Parathyroid adenoma (tissue), 2 donors: ENCODE results near the gene IL20RB.
"Not testable (repeated sequence)": the region's sequence is repeated elsewhere in the genome, so short reads cannot be mapped to it uniquely, and the experiment has no call there.

Experiments used
- H2AFZ ChIP-seq: fragments of 300-600 bp; sonication (generic); one replicate; pipeline ENCODE4 v1.7.0; 2017; ENCODE audit warnings: antibody characterized with exemption, mild to moderate bottlenecking
- H3K27ac ChIP-seq: fragments of 300-600 bp; sonication (generic); one replicate; pipeline ENCODE4 v1.7.0; 2017
- H3K27me3 ChIP-seq: fragments of 300-600 bp; sonication (generic); one replicate; pipeline ENCODE4 v1.7.0; 2017; ENCODE audit warnings: low read length; ENCODE audit not compliant: control insufficient read depth, insufficient read depth
- H3K36me3 ChIP-seq: fragments of 300-600 bp; sonication (generic); one replicate; pipeline ENCODE4 v1.7.0; 2017; ENCODE audit warnings: low read length; ENCODE audit not compliant: control insufficient read depth, insufficient read depth
- H3K4me1 ChIP-seq: fragments of 300-600 bp; sonication (generic); one replicate; pipeline ENCODE4 v1.7.0; 2017; ENCODE audit warnings: control low read depth
- H3K4me2 ChIP-seq: fragments of 300-600 bp; sonication (generic); one replicate; pipeline ENCODE4 v1.7.0; 2017; ENCODE audit warnings: low read length
- H3K4me3 ChIP-seq: fragments of 300-600 bp; sonication (generic); one replicate; pipeline ENCODE4 v1.7.0; 2017; ENCODE audit warnings: low read depth, low read length
- H3K79me2 ChIP-seq: fragments of 300-600 bp; sonication (generic); one replicate; pipeline ENCODE4 v1.7.0; 2017; ENCODE audit warnings: control low read depth
- H3K9ac ChIP-seq: fragments of 300-600 bp; sonication (generic); one replicate; pipeline ENCODE4 v1.7.0; 2017; ENCODE audit warnings: mild to moderate bottlenecking
- H3K9me3 ChIP-seq: fragments of 300-600 bp; sonication (generic); one replicate; pipeline ENCODE4 v1.7.0; 2017; ENCODE audit warnings: low read length; ENCODE audit not compliant: control insufficient read depth
- TF ChIP-seq, protein P1 (sequence below): fragments of 300-600 bp; sonication (generic); IDR thresholded peaks from one replicate; pipeline ENCODE4 v1.7.0; 2017; ENCODE audit warnings: antibody characterized with exemption, mild to moderate bottlenecking
- donor health status: primary hyperparathyroidism.

IL20RB gene

DNA sequence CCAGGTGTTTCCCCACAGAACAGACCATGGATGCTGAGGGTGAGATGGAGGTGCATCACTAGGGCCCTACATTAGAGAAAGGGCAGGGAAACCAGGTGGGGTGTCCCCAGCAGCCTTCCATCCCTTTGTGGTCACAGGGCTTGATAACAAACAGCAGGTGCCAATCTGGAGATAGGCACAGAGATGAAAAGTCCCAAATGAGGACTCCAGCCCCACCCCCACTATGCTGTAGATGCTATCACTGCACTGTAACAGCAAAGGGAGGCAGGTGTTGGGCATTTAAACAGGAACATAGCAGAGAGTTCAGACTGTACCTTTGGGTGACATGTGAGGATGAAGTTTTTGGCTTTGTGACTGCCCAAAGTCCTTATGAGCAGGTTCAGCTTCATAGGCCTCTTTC lies 21.4 kb downstream of the IL20RB start:
- H3K4me1 ChIP-seq, result peaks cover 3% of the 10 kb centered on the region
- H3K36me3 ChIP-seq, result no peaks in the 10 kb centered on the region
- no peak overlapping the region for H3K27ac ChIP-seq

DNA sequence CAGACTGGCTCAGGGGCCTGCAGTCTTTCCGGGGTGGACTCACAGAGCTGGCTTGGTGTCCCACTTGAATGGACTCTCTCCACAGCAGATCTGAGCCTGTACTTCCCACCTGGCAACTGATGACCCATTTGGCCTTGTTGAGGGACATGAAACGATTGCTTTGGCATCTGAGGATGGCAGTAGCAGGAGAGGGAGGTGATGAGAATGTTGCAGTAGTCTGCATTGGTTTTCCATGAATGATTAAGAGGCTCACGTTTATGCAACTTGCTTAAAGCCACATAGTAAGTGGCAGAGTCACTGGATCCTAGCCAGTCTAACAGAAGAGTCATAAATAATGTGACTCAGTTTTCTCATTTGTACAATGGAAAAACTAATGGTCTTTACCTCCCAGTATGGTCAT lies 21.9 kb downstream of the IL20RB start:
- H3K4me2 ChIP-seq, result no peak overlapping the region
- H3K4me1 ChIP-seq, result peaks cover 3% of the 10 kb centered on the region
- TF ChIP-seq, protein P1, sequence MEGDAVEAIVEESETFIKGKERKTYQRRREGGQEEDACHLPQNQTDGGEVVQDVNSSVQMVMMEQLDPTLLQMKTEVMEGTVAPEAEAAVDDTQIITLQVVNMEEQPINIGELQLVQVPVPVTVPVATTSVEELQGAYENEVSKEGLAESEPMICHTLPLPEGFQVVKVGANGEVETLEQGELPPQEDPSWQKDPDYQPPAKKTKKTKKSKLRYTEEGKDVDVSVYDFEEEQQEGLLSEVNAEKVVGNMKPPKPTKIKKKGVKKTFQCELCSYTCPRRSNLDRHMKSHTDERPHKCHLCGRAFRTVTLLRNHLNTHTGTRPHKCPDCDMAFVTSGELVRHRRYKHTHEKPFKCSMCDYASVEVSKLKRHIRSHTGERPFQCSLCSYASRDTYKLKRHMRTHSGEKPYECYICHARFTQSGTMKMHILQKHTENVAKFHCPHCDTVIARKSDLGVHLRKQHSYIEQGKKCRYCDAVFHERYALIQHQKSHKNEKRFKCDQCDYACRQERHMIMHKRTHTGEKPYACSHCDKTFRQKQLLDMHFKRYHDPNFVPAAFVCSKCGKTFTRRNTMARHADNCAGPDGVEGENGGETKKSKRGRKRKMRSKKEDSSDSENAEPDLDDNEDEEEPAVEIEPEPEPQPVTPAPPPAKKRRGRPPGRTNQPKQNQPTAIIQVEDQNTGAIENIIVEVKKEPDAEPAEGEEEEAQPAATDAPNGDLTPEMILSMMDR, result no peak
- no peak overlapping the region for H3K4me3 ChIP-seq
- H3K36me3 ChIP-seq, result no peaks in the 10 kb centered on the region
- H3K9me3 ChIP-seq, result no peaks in the 10 kb centered on the region
- no peak overlapping the region for H3K9ac ChIP-seq
- no peak overlapping the region for H2AFZ ChIP-seq
- no peak overlapping the region for H3K27ac ChIP-seq
- no peaks in the 10 kb centered on the region for H3K79me2 ChIP-seq
- no peaks in the 10 kb centered on the region for H3K27me3 ChIP-seq

More for the DNA sequence above, 21.4 kb downstream of the IL20RB start:
- Histone ChIP-seq H3K4me3 (no peak overlapping the region), H2AFZ (no peak overlapping the region), H3K9me3 (no peaks in the 10 kb centered on the region), H3K4me2 (no peak overlapping the region), H3K9ac (no peak overlapping the region), H3K27me3 (no peaks in the 10 kb centered on the region), H3K79me2 (no peaks in the 10 kb centered on the region)
- TF ChIP-seq, protein P1, result no peak

DNA sequence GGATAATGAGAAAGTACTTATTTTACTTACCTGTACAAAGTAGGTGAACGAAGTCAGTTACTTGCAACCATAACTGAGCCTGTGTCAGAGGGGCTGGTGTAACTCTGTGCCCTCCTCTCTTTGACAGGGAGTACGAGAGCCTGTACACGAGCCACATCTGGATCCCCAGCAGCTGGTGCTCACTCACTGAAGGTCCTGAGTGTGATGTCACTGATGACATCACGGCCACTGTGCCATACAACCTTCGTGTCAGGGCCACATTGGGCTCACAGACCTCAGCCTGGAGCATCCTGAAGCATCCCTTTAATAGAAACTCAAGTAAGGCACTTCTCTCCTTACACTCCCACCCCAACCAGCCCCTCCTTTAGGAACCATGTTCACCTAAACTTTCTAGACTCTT lies 24.2 kb downstream of the IL20RB start:
- no peak overlapping the region for H3K27ac ChIP-seq
- no peaks in the 10 kb centered on the region for H3K27me3 ChIP-seq
- H3K79me2 ChIP-seq, result no peaks in the 10 kb centered on the region
- H3K4me1 ChIP-seq, result peaks cover 3% of the 10 kb centered on the region
- no peak overlapping the region for H3K9ac ChIP-seq
- H3K9me3 ChIP-seq, result no peaks in the 10 kb centered on the region
- TF ChIP-seq, protein P1, result no peak
- H3K4me3 ChIP-seq, result no peak overlapping the region
- H2AFZ ChIP-seq, result no peak overlapping the region
- H3K4me2 ChIP-seq, result no peak overlapping the region
- H3K36me3 ChIP-seq, result no peaks in the 10 kb centered on the region

DNA sequence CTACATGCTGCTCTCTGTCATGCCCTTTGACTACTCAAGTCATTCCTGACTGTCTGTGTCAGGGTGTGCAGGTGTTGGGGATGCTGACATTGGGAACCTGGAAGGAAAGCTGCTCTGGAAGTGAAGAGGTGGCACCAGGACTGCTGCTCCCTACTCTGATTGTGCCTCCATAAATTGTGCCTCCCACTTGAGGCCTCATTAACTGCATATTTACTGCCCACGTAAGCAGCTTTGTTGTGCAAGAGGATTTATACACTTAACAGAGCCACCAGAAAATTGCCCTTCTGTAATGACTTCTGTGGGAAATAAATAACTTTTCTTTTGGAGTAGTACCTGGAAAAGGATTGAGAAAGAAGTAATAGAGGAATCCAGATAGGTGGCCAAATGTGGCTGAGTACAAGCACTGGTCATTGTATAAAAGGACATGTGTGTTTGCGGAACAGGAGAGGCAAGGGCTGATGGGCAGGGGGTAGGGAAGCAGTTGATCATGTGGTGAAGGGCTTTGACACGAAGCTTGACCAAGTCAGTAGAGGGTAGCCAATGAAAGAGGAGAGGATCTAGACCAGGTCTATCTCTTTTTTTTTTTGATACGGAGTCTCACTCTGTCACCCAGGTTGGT lies 24.8 kb downstream of the IL20RB start:
- Histone ChIP-seq H3K4me2 (no peak overlapping the region), H3K27me3 (no peaks in the 10 kb centered on the region), H3K4me3 (no peak overlapping the region), H3K36me3 (no peaks in the 10 kb centered on the region), H2AFZ (no peak overlapping the region), H3K9ac (no peak overlapping the region), H3K4me1 (peaks cover 3% of the 10 kb centered on the region), H3K27ac (no peak overlapping the region), H3K79me2 (no peaks in the 10 kb centered on the region), H3K9me3 (no peaks in the 10 kb centered on the region)
- TF ChIP-seq, protein P1, result no peak

DNA sequence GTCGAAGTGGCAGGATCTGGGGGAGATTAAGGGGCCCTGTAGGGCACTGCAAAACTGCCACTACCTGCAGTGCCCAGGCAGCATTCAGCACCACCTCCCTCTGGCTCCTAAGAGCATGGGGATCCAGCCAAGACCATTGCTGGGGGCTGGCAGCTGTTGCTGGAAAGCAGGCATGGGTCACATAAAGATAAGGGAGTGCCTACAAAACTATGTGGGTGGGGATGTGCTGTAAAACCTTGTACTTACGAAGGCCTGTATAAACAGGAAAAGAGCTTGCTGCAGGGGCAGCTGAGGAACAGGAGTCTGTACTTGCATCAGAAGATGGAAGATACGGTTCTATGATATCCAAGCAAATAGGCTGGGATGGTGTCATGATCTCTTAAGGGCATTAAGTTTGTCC lies 27.1 kb downstream of the IL20RB start:
- Histone ChIP-seq H2AFZ (no peak overlapping the region), H3K79me2 (no peaks in the 10 kb centered on the region), H3K4me1 (peaks cover 3% of the 10 kb centered on the region), H3K27ac (no peak overlapping the region), H3K9ac (no peak overlapping the region), H3K9me3 (no peaks in the 10 kb centered on the region), H3K27me3 (no peaks in the 10 kb centered on the region), H3K36me3 (no peaks in the 10 kb centered on the region), H3K4me3 (no peak overlapping the region), H3K4me2 (no peak overlapping the region)
- TF ChIP-seq, protein P1, result no peak

DNA sequence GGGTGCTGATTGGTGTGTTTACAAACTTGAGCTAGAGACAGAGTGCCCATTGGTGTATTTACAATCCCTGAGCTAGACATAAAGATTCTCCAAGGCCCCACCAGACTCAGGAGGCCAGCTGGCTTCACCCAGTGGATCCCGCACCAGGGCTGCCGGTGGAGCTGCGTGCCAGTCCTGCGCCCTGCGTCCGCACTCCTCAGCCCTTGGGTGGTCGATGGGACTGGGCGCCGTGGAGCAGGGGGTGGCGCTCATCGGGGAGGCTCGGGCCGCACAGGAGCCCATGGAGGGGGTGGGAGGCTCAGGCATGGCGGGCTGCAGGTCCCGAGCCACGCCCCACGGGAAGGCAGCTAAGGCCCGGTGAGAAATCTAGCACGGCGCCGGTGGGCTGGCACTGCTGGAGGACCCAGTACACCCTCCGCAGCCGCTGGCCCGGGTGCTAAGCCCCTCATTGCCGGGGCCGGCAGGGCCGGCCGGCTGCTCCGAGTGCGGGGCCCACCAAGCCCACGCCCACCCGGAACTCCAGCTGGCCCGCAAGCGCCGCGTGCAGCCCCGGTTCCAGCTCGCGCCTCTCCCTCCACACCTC lies 29.7 kb downstream of the IL20RB start:
- not testable (repeated sequence) for H3K4me1 ChIP-seq, H3K79me2 ChIP-seq, H3K4me2 ChIP-seq, H3K9ac ChIP-seq, H3K9me3 ChIP-seq, H3K4me3 ChIP-seq, H3K36me3 ChIP-seq, H2AFZ ChIP-seq, H3K27ac ChIP-seq, H3K27me3 ChIP-seq
